ENCODE data around the gene DMRT2. TPM values are rescaled to one million over a fixed set of nuclear protein-coding genes. Genes with fewer than 3 reads are reported as not detected.

Gene DMRT2
- total and polyA plus RNA-seq, 2 of the 13 experiments (the other 11 are each of a cell fraction or from before 2014, with no cell fraction given) = not detected

- ChIA-PET CTCF (ENCODE audit: low intra/inter-chr PET ratio, low total read pairs) (no interaction called here), POLR2A (no interaction called here)
- no peak overlapping the region for H2AFZ ChIP-seq (ENCODE audit: low read length)
- no TSS peak for BruUV-seq (replicated peaks)
- no peak overlapping the region for H3K4me3 ChIP-seq (replicated peaks in 1 of 3; ENCODE audit: insufficient read depth in 1 of 3, low read depth in 2 of 3, low read length in 3 of 3)
- H3K79me2 ChIP-seq (ENCODE audit: insufficient read depth, low read length) = no peaks in the 10 kb centered on the region
- no peaks in the 10 kb centered on the region for H3K9me3 ChIP-seq (ENCODE audit: low read length)
- in situ Hi-C loops (cut with HindIII; ENCODE audit: extremely low pct_ligation_motif_present, low pct_unique_long_range_greater_than_20kb) = no loop called here
- ATAC-seq (no peak), DNase-seq (ENCODE audit: low spot score) (no peak), FAIRE-seq (no peak)
- H3K4me2 ChIP-seq (ENCODE audit: low read depth, low read length) = no peak overlapping the region
- intact Hi-C loops (cut with micrococcal nuclease; ENCODE audit: unreplicated experiment) = no loop called here
- no peaks in the 10 kb centered on the region; a peak in 1 of 5 replicates for H3K27me3 ChIP-seq (ENCODE audit: control insufficient read depth in 1 of 2, insufficient read depth in 2 of 2, low read length in 2 of 2)
- no peak overlapping the region for H3K9ac ChIP-seq (ENCODE audit: insufficient read depth, low read depth, low read length)
- H3K36me3 ChIP-seq (replicated peaks in 1 of 2; ENCODE audit: control insufficient read depth in 1 of 2, insufficient read depth in 2 of 2, low read length in 2 of 2) = no peaks in the 10 kb centered on the region
- H3K27ac ChIP-seq (ENCODE audit: extremely low read length, insufficient read depth, low read length) = no peak overlapping the region
- WGBS (ENCODE audit: low lambda C conversion rate) = 0% methylated on average over 1 of the region's 2 CpGs
- H4K20me1 ChIP-seq (ENCODE audit: insufficient read depth, low read length) = no peaks in the 10 kb centered on the region
- no peaks in the 10 kb centered on the region for H3K4me1 ChIP-seq (ENCODE audit: insufficient read depth, low read length)
- no peak for TF ChIP-seq SPEN (CRISPR knock-in tag; IDR thresholded peaks at IDR 0.05; ENCODE audit: low read depth)
- no peak for TF ChIP-seq ZNF3 (CRISPR knock-in tag; IDR thresholded peaks at IDR 0.05)
- TF ChIP-seq ZNF713 (CRISPR knock-in tag; IDR thresholded peaks at IDR 0.05) = no peak
Measured at GRCh38 chr9:1077616-1078015, 27.5 kb downstream of the DMRT2 start.

- no peaks in the 10 kb centered on the region for H3K27me3 ChIP-seq (ENCODE audit: control insufficient read depth in 1 of 2, insufficient read depth in 2 of 2, low read length in 2 of 2)
- H3K9me3 ChIP-seq (ENCODE audit: low read length) = no peaks in the 10 kb centered on the region
- ATAC-seq = peak; percentile 56; the same call in 2 of the 3 replicates
- no peaks in the 10 kb centered on the region for H3K4me1 ChIP-seq (ENCODE audit: insufficient read depth, low read length)
- TF ChIP-seq HNF1A (IDR thresholded peaks at IDR 0.05; ENCODE audit: low read depth) (no peak), HNF1A (CRISPR knock-in tag; IDR thresholded peaks at IDR 0.05; ENCODE audit: borderline replicate concordance) (no peak), GABPB1 (CRISPR knock-in tag; IDR thresholded peaks at IDR 0.05) (no peak), ZFP90 (CRISPR knock-in tag; IDR thresholded peaks at IDR 0.05; ENCODE audit: borderline replicate concordance) (no peak), PBX2 (CRISPR knock-in tag; IDR thresholded peaks at IDR 0.05) (peak; percentile 51; the same call in 1 of the 2 replicates)
- no peak overlapping the region for H3K9ac ChIP-seq (ENCODE audit: insufficient read depth, low read depth, low read length)
- no peak overlapping the region for H3K4me3 ChIP-seq (replicated peaks in 1 of 3; ENCODE audit: insufficient read depth in 1 of 3, low read depth in 2 of 3, low read length in 3 of 3)
- no peak for FAIRE-seq
- H3K79me2 ChIP-seq (ENCODE audit: insufficient read depth, low read length) = no peaks in the 10 kb centered on the region
- H3K27ac ChIP-seq (ENCODE audit: extremely low read length, insufficient read depth, low read length) = no peak overlapping the region
- no peaks in the 10 kb centered on the region for H3K36me3 ChIP-seq (replicated peaks in 1 of 2; ENCODE audit: control insufficient read depth in 1 of 2, insufficient read depth in 2 of 2, low read length in 2 of 2)
- in situ Hi-C loops (cut with HindIII; ENCODE audit: extremely low pct_ligation_motif_present, low pct_unique_long_range_greater_than_20kb) (no loop called here), intact Hi-C loops (cut with micrococcal nuclease; ENCODE audit: unreplicated experiment) (no loop called here)
- POLR2A ChIA-PET = no interaction called here
- DNase-seq (ENCODE audit: low spot score) = no peak
- no TSS peak for BruUV-seq (replicated peaks)
- no peak overlapping the region for H3K4me2 ChIP-seq (ENCODE audit: low read depth, low read length)
- H4K20me1 ChIP-seq (ENCODE audit: insufficient read depth, low read length) = no peaks in the 10 kb centered on the region
- 23% methylated on average over 13 of the region's 13 CpGs for WGBS (ENCODE audit: low lambda C conversion rate)
- no peak overlapping the region for H2AFZ ChIP-seq (ENCODE audit: low read length)
- CTCF ChIA-PET (ENCODE audit: low intra/inter-chr PET ratio, low total read pairs) = no interaction called here
Measured at GRCh38 chr9:1083325-1083913, 33.3 kb downstream of the DMRT2 start.

Measured in HepG2 (cell line).